Measurements from ENCODE around the gene NEDD4L.

DNA sequence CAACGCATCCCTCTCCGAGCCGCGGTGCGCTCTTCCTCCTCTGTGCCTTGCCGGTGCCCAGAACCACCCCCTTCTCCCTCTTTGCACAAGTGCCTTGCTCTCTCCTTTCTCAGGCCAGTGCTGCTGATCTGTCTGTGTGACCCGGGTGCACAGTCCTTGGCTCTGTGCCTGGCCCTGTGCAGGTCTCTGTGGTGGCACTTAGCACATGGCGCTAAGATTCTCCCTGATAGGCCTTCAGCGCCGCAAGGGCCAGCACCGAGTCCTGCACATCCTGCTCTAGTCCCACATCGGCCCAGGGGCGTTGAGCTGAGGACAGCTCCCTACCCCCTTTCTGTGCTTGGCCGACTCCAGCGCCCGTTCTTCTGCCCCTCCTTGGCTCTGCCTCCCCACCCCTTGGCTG is 136.1 kb downstream of the NEDD4L start:
- no peak for TF ChIP-seq EZH2 (IDR thresholded peaks at IDR 0.05; ENCODE audit: low read length)
- TF ChIP-seq, protein P1, sequence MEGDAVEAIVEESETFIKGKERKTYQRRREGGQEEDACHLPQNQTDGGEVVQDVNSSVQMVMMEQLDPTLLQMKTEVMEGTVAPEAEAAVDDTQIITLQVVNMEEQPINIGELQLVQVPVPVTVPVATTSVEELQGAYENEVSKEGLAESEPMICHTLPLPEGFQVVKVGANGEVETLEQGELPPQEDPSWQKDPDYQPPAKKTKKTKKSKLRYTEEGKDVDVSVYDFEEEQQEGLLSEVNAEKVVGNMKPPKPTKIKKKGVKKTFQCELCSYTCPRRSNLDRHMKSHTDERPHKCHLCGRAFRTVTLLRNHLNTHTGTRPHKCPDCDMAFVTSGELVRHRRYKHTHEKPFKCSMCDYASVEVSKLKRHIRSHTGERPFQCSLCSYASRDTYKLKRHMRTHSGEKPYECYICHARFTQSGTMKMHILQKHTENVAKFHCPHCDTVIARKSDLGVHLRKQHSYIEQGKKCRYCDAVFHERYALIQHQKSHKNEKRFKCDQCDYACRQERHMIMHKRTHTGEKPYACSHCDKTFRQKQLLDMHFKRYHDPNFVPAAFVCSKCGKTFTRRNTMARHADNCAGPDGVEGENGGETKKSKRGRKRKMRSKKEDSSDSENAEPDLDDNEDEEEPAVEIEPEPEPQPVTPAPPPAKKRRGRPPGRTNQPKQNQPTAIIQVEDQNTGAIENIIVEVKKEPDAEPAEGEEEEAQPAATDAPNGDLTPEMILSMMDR (optimal IDR thresholded peaks at IDR 0.05 in 1 of 3, IDR thresholded peaks at IDR 0.05 in 1 of 3, conservative IDR thresholded peaks at IDR 0.05 in 1 of 3; ENCODE audit: extremely low read depth in 1 of 3, insufficient read depth in 2 of 3, low read length in 3 of 3): no peak

All from keratinocyte (primary cell).